GM19372 (cell line): Measurements from ENCODE around the gene KCTD10.
"Not testable (repeated sequence)": the region's sequence is repeated elsewhere in the genome, so short reads cannot be mapped to it uniquely, and the experiment has no call there.

Source experiments
- ATAC-seq: cut with Tn5 transposase; IDR thresholded peaks from one replicate; pipeline ENCODE4 v1.9.1; 2021; ENCODE audit warnings: mild to moderate bottlenecking, low read depth, moderate library complexity; ENCODE audit not compliant: unreplicated experiment

KCTD10 gene

GRCh38 chr12:109450980-109451379, 26.1 kb downstream of the KCTD10 start:
- ATAC-seq = no peak

- no peak for ATAC-seq
These were observed 27.1 kb downstream of the KCTD10 start for GRCh38 chr12:109449845-109450532.

- no peak for ATAC-seq
These were observed 28.3 kb downstream of the KCTD10 start for GRCh38 chr12:109448707-109449390.

GRCh38 chr12:109448272-109448671, 28.8 kb downstream of the KCTD10 start:
- no peak for ATAC-seq

- no peak for ATAC-seq
These were observed 29.6 kb downstream of the KCTD10 start for GRCh38 chr12:109447482-109447881.

GRCh38 chr12:109446869-109447268, 30.2 kb downstream of the KCTD10 start:
- ATAC-seq = no peak

GRCh38 chr12:109445191-109445609, 31.9 kb downstream of the KCTD10 start:
- no peak for ATAC-seq

GRCh38 chr12:109444259-109444658, 32.8 kb downstream of the KCTD10 start:
- no peak for ATAC-seq

GRCh38 chr12:109443794-109444193, 33.3 kb downstream of the KCTD10 start:
- no peak for ATAC-seq

- ATAC-seq = no peak
These were observed 36.1 kb downstream of the KCTD10 start for GRCh38 chr12:109440851-109441490.

GRCh38 chr12:109439951-109440350, 37.1 kb downstream of the KCTD10 start:
- ATAC-seq = not testable (repeated sequence)

- no peak for ATAC-seq
These were observed 37.9 kb downstream of the KCTD10 start for GRCh38 chr12:109439181-109439580.

GRCh38 chr12:109436188-109436560, 40.9 kb downstream of the KCTD10 start:
- ATAC-seq = no peak

- ATAC-seq = no peak
These were observed 41.5 kb downstream of the KCTD10 start for GRCh38 chr12:109435428-109436187.

- ATAC-seq = no peak
These were observed 42.5 kb downstream of the KCTD10 start for GRCh38 chr12:109434582-109434981.

GRCh38 chr12:109433618-109434017, 43.5 kb downstream of the KCTD10 start:
- no peak for ATAC-seq

- ATAC-seq = no peak
These were observed 44.2 kb downstream of the KCTD10 start for GRCh38 chr12:109432842-109433304.

- ATAC-seq = no peak
These were observed 44.7 kb downstream of the KCTD10 start for GRCh38 chr12:109432431-109432830.

GRCh38 chr12:109430244-109430643, 46.9 kb downstream of the KCTD10 start:
- ATAC-seq = no peak

GRCh38 chr12:109428804-109429203, 48.3 kb downstream of the KCTD10 start:
- not testable (repeated sequence) for ATAC-seq
